Effector memory CD4-positive, alpha-beta T cell (primary cell): ENCODE data around the gene PRR3.
"Not testable (repeated sequence)": the region's sequence is repeated elsewhere in the genome, so short reads cannot be mapped to it uniquely, and the experiment has no call there.

Source experiments
- DNase-seq, 3 donors: peaks; one replicate each; pipeline ENCODE4 v3.0.0-alpha.2; 2020
- H3K27ac ChIP-seq: 2 replicates; pipeline ENCODE4 v1.7.0; 2013; ENCODE audit warnings: mild to moderate bottlenecking, low read length, moderate library complexity; ENCODE audit not compliant: insufficient read depth, poor library complexity, severe bottlenecking
- H3K27me3 ChIP-seq: replicated peaks from 2 replicates; pipeline ENCODE4 v1.7.0; 2013; ENCODE audit warnings: mild to moderate bottlenecking, low read length; ENCODE audit not compliant: insufficient read depth, control insufficient read depth, poor library complexity, severe bottlenecking
- H3K36me3 ChIP-seq: 2 replicates; pipeline ENCODE4 v1.7.0; 2013; ENCODE audit warnings: mild to moderate bottlenecking, low read length, moderate library complexity; ENCODE audit not compliant: control insufficient read depth, insufficient read depth
- H3K4me1 ChIP-seq: 2 replicates; pipeline ENCODE4 v1.7.0; 2013; ENCODE audit warnings: low read length, mild to moderate bottlenecking; ENCODE audit not compliant: control insufficient read depth, insufficient read depth, poor library complexity, severe bottlenecking
- H3K4me3 ChIP-seq: 2 replicates; pipeline ENCODE4 v1.7.0; 2013; ENCODE audit warnings: low read length, low read depth, mild to moderate bottlenecking; ENCODE audit not compliant: insufficient read depth, poor library complexity, severe bottlenecking
- H3K9me3 ChIP-seq: 2 replicates; pipeline ENCODE4 v1.7.0; 2013; ENCODE audit warnings: mild to moderate bottlenecking, low read length, moderate library complexity; ENCODE audit not compliant: control insufficient read depth

The PRR3 gene

DNA sequence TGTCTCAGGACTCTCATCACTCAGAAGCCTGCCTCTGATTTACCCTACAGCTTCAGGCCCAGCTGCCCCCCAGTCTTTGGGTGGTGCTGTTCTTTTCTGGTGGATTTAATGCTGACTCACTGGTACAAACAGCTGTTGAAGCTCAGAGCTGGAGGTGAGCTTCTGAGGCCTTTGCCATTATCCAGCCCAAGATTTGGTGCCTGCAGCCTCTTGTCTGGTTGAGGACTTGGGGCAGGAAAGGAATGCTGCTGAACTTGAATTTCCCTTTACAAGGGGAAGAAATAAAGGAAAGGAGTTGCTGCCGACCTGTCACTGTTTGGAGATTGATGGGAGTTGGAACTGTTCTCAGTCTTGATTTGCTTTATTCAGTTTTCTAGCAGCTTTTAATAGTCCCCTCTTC lies 33.9 kb downstream of the PRR3 start:
- no peaks in the 10 kb centered on the region for H3K9me3 ChIP-seq
- no peak overlapping the region for H3K4me3 ChIP-seq
- peaks cover 57% of the 10 kb centered on the region for H3K36me3 ChIP-seq
- DNase-seq = no peak
- H3K27ac ChIP-seq = no peak overlapping the region
- H3K27me3 ChIP-seq = no peaks in the 10 kb centered on the region
- H3K4me1 ChIP-seq = no peaks in the 10 kb centered on the region

- Histone ChIP-seq H3K4me3 (no peak overlapping the region), H3K27ac (no peak overlapping the region), H3K4me1 (no peaks in the 10 kb centered on the region), H3K27me3 (no peaks in the 10 kb centered on the region), H3K9me3 (no peaks in the 10 kb centered on the region), H3K36me3 (peaks cover 45% of the 10 kb centered on the region)
- no peak for DNase-seq
These were observed 35.2 kb downstream of the PRR3 start for GRCh38 chr6:30592287-30592686.

GRCh38 chr6:30597315-30598144 lies 40.4 kb downstream of the PRR3 start:
- peaks cover 28% of the 10 kb centered on the region for H3K36me3 ChIP-seq
- H3K27ac ChIP-seq = peak overlapping the region; percentile 21
- not testable (repeated sequence) for H3K9me3 ChIP-seq, H3K4me1 ChIP-seq, H3K4me3 ChIP-seq, H3K27me3 ChIP-seq
- DNase-seq = peak; percentile 49 to 71 (median 56)

DNA sequence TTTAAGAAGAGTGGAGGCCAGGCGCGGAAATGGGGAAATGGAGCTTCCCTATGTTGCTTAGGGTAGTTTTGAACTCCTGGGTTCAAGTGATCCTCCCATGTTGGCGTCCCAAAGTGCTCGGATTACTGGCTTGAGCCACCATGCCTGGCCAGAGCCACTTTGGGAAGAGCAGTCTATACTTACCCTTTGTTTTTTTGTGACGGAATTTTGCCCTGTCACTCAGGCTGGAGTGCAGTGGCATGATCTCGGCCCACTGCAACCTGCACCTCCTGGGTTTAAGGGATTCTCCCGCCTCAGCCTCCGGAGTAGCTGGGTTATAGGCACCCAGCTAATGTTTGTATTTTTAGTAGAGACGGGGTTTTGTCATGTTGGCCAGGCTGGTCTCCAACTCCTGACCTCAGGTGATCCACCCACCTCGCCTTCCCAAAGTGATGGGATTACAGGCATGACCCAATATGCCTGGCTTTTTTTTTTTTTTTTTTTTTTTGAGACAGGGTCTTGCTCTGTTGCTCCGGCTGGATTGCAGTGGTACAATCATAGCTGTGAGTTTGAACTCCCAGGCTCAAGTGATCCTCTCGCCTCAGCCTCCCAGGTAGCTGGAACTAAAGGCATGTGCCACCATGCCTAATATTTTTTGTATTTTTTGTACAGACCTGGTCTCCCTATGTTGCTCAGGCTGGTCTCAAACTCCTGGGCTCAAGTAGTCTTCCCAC lies 42.0 kb downstream of the PRR3 start:
- no peaks in the 10 kb centered on the region for H3K9me3 ChIP-seq
- H3K27me3 ChIP-seq = no peaks in the 10 kb centered on the region
- H3K4me3 ChIP-seq = no peak overlapping the region
- peaks cover 39% of the 10 kb centered on the region for H3K36me3 ChIP-seq
- H3K27ac ChIP-seq = no peak overlapping the region
- H3K4me1 ChIP-seq = no peaks in the 10 kb centered on the region
- no peak for DNase-seq

- no peaks in the 10 kb centered on the region for H3K4me1 ChIP-seq
- peaks cover 45% of the 10 kb centered on the region for H3K36me3 ChIP-seq
- H3K27me3 ChIP-seq = no peaks in the 10 kb centered on the region
- no peak overlapping the region for H3K27ac ChIP-seq
- H3K9me3 ChIP-seq = no peaks in the 10 kb centered on the region
- no peak for DNase-seq
- no peak overlapping the region for H3K4me3 ChIP-seq
These were observed 42.7 kb downstream of the PRR3 start for GRCh38 chr6:30599625-30600324.

GRCh38 chr6:30600451-30600961 lies 43.4 kb downstream of the PRR3 start:
- H3K4me1 ChIP-seq = no peaks in the 10 kb centered on the region
- DNase-seq = no peak
- no peak overlapping the region for H3K4me3 ChIP-seq
- peaks cover 52% of the 10 kb centered on the region for H3K36me3 ChIP-seq
- no peaks in the 10 kb centered on the region for H3K27me3 ChIP-seq
- no peaks in the 10 kb centered on the region for H3K9me3 ChIP-seq
- no peak overlapping the region for H3K27ac ChIP-seq

DNA sequence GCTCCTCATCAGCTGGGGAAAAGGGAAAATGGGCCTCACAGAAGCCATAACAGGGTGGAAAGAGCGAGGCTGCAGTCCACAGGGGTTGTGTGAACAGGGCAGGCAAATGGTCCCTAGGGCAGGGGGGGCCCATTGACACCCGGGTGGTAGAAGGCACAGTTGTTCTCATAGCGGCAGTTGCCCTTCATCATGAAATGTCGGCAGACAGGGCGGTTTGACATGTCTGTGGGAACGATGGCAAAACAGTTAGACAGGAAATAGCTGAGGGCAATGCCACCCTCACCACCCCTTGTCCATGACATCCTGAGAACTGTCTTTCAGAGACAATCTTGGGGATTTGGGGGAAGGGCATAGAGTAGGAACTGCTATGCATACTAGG lies 44.3 kb downstream of the PRR3 start:
- Histone ChIP-seq H3K36me3 (peaks cover 60% of the 10 kb centered on the region), H3K9me3 (no peaks in the 10 kb centered on the region), H3K27ac (no peak overlapping the region), H3K4me1 (no peaks in the 10 kb centered on the region), H3K27me3 (no peaks in the 10 kb centered on the region), H3K4me3 (no peak overlapping the region)
- no peak for DNase-seq

GRCh38 chr6:30601815-30602641 lies 44.9 kb downstream of the PRR3 start:
- no peak for DNase-seq
- no peaks in the 10 kb centered on the region for H3K27me3 ChIP-seq
- no peaks in the 10 kb centered on the region for H3K4me1 ChIP-seq
- peaks cover 66% of the 10 kb centered on the region for H3K36me3 ChIP-seq
- H3K4me3 ChIP-seq = no peak overlapping the region
- H3K9me3 ChIP-seq = no peaks in the 10 kb centered on the region
- no peak overlapping the region for H3K27ac ChIP-seq

DNA sequence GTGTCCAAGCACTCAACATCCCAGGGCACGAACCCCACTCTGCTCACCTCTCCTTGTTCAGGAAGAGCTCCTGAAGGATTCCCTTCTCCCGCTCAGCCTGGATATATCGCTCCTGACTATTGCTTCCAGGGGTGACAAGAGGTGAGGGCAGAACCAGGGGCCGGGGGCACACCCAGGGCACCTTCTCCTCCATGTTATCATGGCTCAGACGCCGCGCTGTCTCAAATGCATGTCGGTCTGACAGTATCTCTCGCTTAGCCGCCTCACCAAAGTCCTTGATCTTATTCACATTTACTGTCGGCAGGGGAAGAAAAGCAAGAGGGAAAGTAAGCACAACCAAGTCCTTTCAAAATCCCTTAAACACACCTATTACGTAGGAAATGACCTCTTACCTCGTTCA lies 46.9 kb downstream of the PRR3 start:
- Histone ChIP-seq H3K9me3 (no peaks in the 10 kb centered on the region), H3K36me3 (peaks cover 78% of the 10 kb centered on the region), H3K4me1 (no peaks in the 10 kb centered on the region), H3K4me3 (no peak overlapping the region), H3K27ac (no peak overlapping the region), H3K27me3 (no peaks in the 10 kb centered on the region)
- no peak for DNase-seq
